NCI-H1417 (cell line): ENCODE measurements around the gene WDR89.
"Not testable (repeated sequence)": the region's sequence is repeated elsewhere in the genome, so short reads cannot be mapped to it uniquely, and the experiment has no call there.

ENCODE experiments used
- DNase-seq, 3 experiments: peaks; one replicate each; lab custom pipeline; 2025; lab: John Stamatoyannopoulos, UW

Gene WDR89

DNA sequence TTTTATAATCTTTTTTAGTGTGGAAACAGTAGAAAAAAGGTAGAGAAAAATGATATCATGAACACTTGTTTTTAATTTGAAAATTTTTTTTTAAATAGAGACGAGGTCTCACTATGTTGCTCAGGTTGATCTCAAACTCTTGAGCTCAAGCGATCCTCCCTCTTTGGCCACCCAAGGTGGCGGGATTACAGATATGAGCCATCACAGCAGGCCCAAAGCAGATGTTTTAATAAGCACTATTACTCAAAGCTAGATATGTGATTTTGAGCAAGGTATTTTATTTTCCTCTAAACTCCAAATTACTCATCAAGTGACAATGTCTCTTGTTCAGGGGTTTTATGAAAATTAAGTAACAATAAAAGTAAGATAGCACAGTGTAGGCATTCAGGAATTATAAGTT, 10.7 kb upstream of the WDR89 start:
- DNase-seq: no peak

GRCh38 chr14:63650256-63650952, 8.7 kb upstream of the WDR89 start:
- no peak for DNase-seq

DNA sequence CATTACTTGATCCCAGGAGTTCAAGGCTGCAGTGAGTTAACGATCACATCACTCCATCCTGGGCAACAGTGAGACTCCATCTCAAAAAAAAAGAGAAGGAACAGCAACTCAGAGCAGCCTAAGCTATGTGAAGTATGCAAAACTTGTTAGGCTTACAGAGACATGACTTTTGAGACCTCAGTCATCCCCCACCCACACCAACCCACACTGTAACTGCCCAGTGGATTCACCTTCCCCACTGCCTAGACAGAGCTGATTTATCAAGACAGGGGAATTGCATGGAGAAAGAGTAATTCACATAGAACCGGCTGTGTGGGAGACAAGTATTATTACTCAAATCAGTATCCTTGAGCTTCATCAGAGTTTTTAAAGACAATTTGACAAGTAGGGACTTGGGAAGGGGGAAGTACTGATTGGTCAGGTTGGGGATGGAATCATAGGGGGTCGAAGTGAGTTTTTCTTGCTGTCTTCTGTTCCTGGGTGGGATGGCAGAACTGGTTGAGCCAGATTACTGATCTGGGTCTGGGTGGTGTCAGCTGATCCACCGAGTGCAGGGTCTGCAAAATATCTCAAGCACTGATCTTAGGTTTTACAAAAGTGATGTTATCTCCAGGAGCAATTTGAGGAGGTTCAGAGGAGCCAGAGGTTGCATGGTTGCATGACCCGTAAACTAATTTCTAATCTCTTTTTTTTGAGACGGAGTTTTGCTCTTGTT, 6.2 kb upstream of the WDR89 start:
- DNase-seq: no peak

- DNase-seq: no peak
Measured at GRCh38 chr14:63644741-63645140, 3.1 kb upstream of the WDR89 start.

DNA sequence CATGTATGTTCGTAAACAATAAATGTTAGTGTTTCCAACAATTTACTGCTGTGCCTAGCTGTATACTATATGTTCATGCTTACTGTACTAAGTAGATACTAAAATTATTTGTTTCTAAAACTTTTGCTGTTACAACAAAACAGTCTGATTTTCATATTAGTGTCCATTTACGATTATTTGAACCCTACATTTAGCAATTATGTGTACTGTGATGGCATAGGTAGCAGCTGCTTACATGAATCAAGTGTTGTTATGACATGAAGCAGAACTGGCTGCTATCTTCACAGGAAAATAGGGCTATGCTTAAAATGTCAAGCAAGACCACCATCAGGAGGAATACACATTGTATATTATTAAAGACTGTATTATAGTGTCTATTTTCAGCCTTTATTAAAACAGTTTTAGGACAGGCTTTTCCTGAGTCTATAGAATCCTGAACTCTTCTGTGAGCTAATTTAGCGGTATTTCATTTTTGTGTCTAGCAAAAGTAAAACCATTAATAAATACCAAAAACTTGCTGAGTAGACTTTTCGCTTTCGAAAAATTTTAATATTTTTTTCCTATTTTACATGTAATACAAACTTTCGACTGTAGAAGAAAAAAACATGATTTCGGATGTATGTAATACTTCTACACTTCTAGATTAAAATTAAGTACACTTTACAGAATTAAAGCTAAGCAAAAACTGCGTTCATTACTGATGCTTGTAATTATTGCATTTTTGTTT, 1.1 kb upstream of the WDR89 start:
- DNase-seq: no peak

DNA sequence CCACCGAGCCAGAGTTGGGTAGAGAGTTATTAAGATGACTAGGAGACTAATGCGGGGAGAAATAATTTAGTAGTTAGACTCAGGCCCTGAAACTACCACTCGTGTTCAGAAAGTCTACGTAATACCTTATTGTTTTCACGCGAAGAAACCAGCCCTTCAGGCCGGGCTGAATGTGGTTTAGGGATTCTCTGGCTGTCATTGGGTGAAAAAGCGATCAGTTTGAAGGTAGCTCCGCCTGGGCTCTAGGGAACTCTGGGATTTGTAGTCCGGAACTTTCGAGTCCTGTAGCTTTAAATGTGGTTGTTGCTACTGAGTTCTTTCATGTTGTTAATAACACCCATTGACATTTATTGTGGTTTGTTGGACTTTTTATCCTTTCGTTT, 549 bp upstream of the WDR89 start:
- DNase-seq: peak; percentile 92 to 96 (median 93)

GRCh38 chr14:63638493-63638892, 3.2 kb downstream of the WDR89 start:
- no peak for DNase-seq

GRCh38 chr14:63636094-63636635, 5.5 kb downstream of the WDR89 start:
- not testable (repeated sequence) for DNase-seq

GRCh38 chr14:63633801-63634200, 7.9 kb downstream of the WDR89 start:
- no peak for DNase-seq

- DNase-seq: peak in 2 of 3 experiments; percentile 1 to 11
Measured at GRCh38 chr14:63632932-63633514, 8.6 kb downstream of the WDR89 start.

DNA sequence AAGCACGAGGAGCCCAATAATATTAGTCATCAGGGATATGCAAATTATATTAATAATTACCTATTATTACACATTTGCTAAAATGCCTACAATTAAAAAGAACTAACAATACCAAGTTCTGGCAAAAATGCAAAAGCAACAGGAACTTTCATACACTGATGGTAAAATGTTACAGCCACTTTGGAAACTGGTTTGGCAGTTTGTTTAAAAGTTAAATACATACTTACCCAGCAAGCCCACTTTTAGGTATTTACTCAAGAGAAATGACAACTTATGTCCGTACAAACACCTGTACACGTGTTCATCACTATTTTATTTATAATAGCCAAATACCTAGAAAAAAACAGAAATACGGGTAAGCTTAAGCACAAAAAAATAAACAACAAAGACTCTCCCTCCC, 17.0 kb downstream of the WDR89 start:
- DNase-seq: no peak

GRCh38 chr14:63624203-63624602, 17.5 kb downstream of the WDR89 start:
- no peak for DNase-seq

GRCh38 chr14:63621975-63622374, 19.7 kb downstream of the WDR89 start:
- DNase-seq: not testable (repeated sequence)

GRCh38 chr14:63616015-63616414, 25.7 kb downstream of the WDR89 start:
- no peak for DNase-seq

DNA sequence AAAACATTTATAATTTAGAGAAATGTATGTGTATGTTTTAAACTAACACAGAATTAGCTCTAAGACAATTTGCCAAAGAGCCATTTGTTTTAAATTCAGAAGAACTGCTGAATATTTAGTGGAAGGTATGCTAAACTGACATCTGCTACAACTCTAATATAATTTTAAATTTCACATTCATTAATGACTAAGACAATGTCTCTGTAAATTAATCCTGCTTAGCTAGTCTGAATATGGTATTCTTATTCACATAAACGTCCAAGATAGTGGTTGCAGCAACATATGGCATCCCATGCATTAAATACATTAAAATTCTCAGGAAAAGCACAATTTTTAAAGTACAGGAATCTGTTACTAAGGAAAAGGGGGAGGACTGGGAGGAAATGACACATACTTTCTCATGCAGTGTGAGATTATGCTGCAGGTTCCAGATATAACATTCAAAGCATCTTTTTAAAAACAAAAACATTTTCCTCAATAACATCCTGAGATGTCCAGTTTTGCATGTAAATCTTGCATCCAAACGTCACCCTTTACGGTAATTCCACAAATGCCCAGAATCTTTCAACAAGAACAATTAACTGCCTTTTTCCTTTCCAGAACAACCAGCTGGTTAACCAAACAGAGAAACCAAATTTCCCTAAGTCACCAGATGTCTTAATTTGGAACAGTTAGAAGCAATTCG, 26.9 kb downstream of the WDR89 start:
- no peak for DNase-seq

DNA sequence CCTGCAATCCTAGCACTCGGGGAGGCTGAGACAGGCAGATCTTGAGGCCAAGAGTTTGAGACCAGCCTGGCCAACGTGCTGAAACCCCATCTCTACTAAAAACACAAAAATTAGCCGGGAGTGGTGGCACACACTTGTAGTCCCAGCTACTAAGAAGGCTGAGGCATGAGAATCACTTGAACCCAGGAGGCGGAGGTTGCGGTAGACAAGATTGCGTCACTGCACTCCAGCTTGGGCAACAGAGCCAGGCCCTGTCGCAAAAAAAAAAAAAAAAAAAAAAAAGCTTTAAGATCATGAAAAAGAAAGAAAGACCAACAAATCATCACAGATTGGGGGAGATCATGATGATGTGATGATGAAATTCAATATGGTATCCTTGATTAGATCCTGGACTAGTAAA, 30.6 kb downstream of the WDR89 start:
- no peak for DNase-seq

GRCh38 chr14:63605041-63605532, 36.6 kb downstream of the WDR89 start:
- DNase-seq: no peak

DNA sequence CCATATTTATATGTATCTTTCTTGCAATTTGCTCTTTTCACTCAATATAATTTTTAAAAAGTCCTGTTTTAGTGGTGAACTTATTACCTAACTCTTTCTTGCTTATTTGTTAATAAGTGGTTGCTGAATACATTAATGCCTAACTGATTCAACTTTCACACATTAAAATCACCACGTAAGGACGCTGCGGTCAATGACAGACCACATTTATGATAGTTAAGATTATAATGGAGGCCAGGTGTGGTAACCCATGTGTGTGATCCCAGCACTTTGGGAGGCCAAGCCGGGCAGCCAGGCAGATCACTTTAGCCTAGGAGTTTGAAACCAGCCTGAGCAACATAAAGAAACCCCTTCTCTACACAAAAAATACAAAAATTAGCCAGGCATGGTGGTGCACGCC, 37.0 kb downstream of the WDR89 start:
- DNase-seq: no peak

- DNase-seq: peak in 2 of 3 experiments; percentile 0 to 36
Measured at GRCh38 chr14:63603749-63604277, 37.9 kb downstream of the WDR89 start.

GRCh38 chr14:63598807-63599206, 42.9 kb downstream of the WDR89 start:
- no peak for DNase-seq

GRCh38 chr14:63596998-63597658, 44.5 kb downstream of the WDR89 start:
- no peak for DNase-seq
